Myocyte (in vitro differentiated cells): ENCODE measurements around the gene CNPY2. TPM values are rescaled to one million over a fixed set of nuclear protein-coding genes. Genes with fewer than 3 reads are reported as not detected.

Experiments used
- DNase-seq: peaks from one replicate; pipeline ENCODE4 v3.0.0-alpha.2; 2012; ENCODE audit warnings: low read depth
- total RNA-seq: library from RNA; depleted of rRNA; stranded (reverse); fragments of >200 nt; gene quantifications from 2 replicates; pipeline ENCODE4 v1.2.3, GENCODE V29; 2014

CNPY2 gene
- total RNA-seq, 1 donor from 2014 or later, result 83.1 TPM

GRCh38 chr12:56260380-56260779 lies 55.4 kb downstream of the CNPY2 start:
- DNase-seq, result no peak

Other genes starting within 250 kb of the CNPY2 start
- gene ERBB3, start 235.8 kb downstream of the CNPY2 start, total RNA-seq, result 178 and 188 TPM in 2 replicates
- 233 and 241 TPM in 2 replicates for gene PA2G4, start 211.4 kb downstream of the CNPY2 start, total RNA-seq
- gene RPL41, start 199.4 kb downstream of the CNPY2 start, total RNA-seq, result 1,498 and 1,992 TPM in 2 replicates
- 4.9 and 5.5 TPM in 2 replicates for gene ZC3H10, start 197.7 kb downstream of the CNPY2 start, total RNA-seq
- gene ESYT1, start 187.7 kb downstream of the CNPY2 start, total RNA-seq, result 442 and 481 TPM in 2 replicates
- gene MYL6B, start 163.4 kb downstream of the CNPY2 start, total RNA-seq, result 3,936 and 4,339 TPM in 2 replicates
- 883 and 1,119 TPM in 2 replicates for gene MYL6, start 157.6 kb downstream of the CNPY2 start, total RNA-seq
- 75.8 and 80.0 TPM in 2 replicates for gene SMARCC2, start 126.5 kb downstream of the CNPY2 start, total RNA-seq
- 90.4 and 121 TPM in 2 replicates for gene RNF41, start 94.1 kb downstream of the CNPY2 start, total RNA-seq
- gene NABP2, start 91.6 kb downstream of the CNPY2 start, total RNA-seq, result 29.2 and 32.0 TPM in 2 replicates
- gene SLC39A5, start 85.9 kb downstream of the CNPY2 start, total RNA-seq, result not detected in 2 replicates
- gene ANKRD52, start 57.6 kb downstream of the CNPY2 start, total RNA-seq, result 31.3 and 31.8 TPM in 2 replicates
- gene COQ10A, start 49.0 kb downstream of the CNPY2 start, total RNA-seq, result 87.8 and 112 TPM in 2 replicates
- gene CS, start 15.7 kb downstream of the CNPY2 start, total RNA-seq, result 178 and 184 TPM in 2 replicates
- 44.4 and 49.3 TPM in 2 replicates for gene PAN2, start 18.0 kb upstream of the CNPY2 start, total RNA-seq
- gene IL23A, start 22.9 kb upstream of the CNPY2 start, total RNA-seq, result 0.51 TPM in 1 of 2 replicates, not detected in the other
- 196 and 202 TPM in 2 replicates for gene STAT2, start 44.1 kb upstream of the CNPY2 start, total RNA-seq
- gene APOF, start 46.9 kb upstream of the CNPY2 start, total RNA-seq, result not detected in 2 replicates
- gene TIMELESS, start 133.4 kb upstream of the CNPY2 start, total RNA-seq, result 4.5 and 5.5 TPM in 2 replicates
- gene MIP, start 138.7 kb upstream of the CNPY2 start, total RNA-seq, result 0.24 TPM in 1 of 2 replicates, not detected in the other
- 2.1 and 2.4 TPM in 2 replicates for gene SPRYD4, start 152.6 kb upstream of the CNPY2 start, total RNA-seq
- not detected in 2 replicates for gene GLS2, start 172.2 kb upstream of the CNPY2 start, total RNA-seq
- gene RBMS2, start 205.8 kb upstream of the CNPY2 start, total RNA-seq, result 9.2 and 9.7 TPM in 2 replicates